ENCODE measurements around the gene PITPNB.

The PITPNB gene

DNA sequence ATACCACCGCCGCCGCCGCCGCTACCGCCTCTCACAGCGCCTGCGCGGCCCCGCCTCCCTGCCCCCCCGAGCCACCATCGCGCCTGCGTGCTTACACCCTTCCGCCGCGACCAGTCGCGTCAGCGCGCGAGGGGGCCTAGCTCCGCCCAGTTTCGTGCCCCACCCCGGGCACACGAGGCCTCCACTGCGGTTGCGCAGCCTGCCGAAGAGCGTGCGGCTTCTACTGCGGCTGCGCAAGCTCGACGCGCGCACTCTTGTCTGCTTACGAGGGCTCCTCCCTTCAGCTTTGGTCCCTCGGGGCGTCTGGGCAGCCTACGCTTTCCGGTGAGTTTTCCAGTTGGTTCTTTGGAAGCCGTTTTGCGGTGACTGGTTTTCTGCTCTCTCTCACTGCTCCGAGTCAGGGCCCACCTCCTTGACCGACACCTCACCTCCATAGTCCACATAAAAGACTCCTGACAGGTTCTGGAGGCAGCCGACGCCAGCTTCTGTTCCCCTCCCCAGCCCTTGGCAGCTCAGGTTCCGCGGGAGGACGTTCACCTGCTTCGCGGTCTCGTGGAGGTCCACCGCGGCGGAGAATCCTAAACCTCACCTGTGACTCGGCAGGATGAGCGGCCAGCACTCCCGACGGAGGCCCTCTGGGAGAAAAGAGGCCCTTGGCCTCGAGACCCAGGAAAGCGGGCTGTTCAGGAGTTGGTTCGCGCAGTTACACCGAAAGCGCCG lies at the start of gene PITPNB:
Gene PITPNB, minus strand, starts transcription at position 35 of the 720 bp plus-strand sequence. CDS start 65 bp downstream, outside the sequence.
- Histone ChIP-seq H3K27ac (peak within 1 kb of the TSS; percentile 91 to 100 (median 97)), H3K4me3 (peak within 1 kb of the TSS; percentile 73 to 100 (median 92))

GRCh38 chr22:27966168-27967064 lies 47.4 kb upstream of the PITPNB start:
- Histone ChIP-seq H3K4me3 (no peak overlapping the region), H3K27ac (no peak overlapping the region)

DNA sequence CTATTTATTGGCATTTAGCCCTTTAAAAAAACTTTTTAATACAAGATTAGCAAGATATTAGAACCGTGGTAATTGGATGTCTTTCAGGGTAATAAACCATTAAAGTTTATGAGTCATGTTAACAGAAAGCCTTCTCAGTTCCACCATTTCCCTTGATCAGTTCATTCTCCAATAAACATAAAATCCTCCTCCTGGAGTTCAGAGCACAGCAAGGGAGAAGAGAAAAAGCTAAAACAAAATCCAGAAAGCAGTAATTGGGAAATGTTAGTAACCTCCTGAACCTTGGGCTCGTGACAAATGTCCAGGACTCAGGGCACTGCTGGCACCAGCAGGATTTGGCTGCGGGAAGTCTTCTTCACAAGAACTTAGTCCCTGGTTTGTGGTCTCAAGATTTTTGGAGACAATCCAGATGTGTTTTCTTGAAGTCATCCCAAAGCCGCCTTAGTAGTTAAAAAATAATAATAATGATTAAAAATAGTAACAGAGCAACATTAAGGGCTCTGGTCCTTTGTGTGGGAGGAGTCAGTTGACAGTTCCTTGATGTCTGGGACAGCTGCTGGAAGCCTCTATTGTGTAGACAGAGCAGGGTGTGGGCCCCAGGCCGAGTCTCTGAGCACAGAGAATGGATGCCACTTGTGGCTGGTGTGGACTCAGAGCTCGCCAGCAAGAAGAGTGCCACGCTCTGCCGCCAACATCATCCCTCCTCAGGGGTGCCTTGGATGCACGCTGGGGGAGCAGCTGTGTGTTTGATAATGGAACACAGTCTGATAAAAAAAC lies 43.4 kb upstream of the PITPNB start:
- Histone ChIP-seq H3K27ac (no peak overlapping the region), H3K4me3 (no peak overlapping the region)

DNA sequence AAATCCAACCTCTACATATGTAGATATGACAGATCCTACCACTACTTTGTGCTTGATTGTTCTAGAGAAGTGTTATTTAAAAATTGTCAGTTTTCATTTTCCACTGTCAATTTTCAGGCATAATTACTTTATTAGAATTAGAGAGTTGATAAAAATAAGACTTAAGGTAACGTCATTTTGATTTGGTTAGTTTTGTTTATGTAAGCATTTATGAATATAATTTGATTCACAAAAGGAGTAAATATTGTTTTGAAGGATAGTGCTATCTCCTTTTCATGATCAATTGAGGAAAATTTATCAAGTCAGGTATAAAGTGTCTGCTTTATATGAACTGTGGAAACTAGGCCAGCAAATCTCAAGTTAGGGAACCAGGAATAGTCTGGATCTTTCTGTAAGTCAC lies 42.6 kb upstream of the PITPNB start:
- H3K4me3 ChIP-seq: no peak overlapping the region
- no peak overlapping the region for H3K27ac ChIP-seq

DNA sequence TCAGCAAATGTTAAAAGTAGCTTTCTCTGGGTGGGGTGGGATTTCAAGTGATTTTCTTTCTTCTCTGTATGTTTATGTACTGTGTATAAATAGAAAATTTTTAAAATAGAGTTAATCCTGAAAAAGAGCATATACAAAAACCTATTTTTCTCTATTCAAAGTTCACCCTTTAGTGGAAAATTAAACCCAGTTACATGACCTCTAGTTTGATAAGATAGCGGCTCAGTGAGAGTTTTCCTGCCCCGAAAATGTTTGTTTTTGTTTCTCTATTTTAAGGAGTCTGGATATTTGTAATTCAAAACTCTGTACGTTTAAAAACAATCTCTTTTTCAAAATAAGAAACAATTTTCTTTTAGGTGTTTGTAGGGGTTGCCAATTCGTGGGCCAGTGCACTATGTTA lies 42.1 kb upstream of the PITPNB start:
- H3K4me3 ChIP-seq: no peak overlapping the region
- no peak overlapping the region for H3K27ac ChIP-seq

GRCh38 chr22:27959335-27960090 lies 40.5 kb upstream of the PITPNB start:
- Histone ChIP-seq H3K27ac (no peak overlapping the region), H3K4me3 (no peak overlapping the region)

DNA sequence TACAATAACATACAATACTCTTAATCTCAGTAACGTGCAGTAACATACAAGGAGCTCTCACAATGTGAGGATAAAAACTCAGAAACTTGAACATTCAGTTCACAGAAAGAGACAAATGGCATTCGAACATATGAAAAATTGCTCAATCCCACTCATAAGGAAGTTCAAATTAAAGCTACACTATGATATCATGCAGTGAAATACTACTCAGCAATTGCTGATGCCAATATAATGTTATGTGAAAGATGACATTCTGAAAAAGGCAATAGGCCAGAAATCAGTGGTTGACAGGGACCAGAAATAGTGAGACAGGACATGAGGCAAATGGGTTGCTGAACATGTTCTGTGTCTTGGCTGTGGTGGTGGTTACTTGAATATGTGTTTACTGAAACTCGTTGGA lies 33.7 kb upstream of the PITPNB start:
- Histone ChIP-seq H3K4me3 (no peak overlapping the region), H3K27ac (no peak overlapping the region)

DNA sequence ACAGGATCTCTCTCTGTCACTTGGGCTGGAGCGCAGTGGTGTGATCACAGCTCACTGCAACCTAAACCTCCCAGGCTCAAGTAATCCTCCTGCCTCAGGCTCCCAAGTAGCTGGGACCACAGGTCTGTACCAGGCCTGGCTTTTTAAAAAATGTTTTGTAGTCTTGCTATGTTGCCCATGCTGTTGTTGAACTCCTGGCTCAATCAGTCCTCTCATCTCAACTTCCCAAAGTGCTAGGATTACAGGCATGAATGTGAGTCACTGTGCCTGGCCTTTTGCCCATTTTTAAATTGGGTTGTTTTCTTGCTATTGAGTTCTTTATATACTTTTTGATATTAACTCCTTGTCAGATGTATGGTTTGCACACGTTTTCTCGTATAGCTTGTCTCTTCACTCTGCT lies 33.0 kb upstream of the PITPNB start:
- Histone ChIP-seq H3K27ac (no peak overlapping the region), H3K4me3 (no peak overlapping the region)

- Histone ChIP-seq H3K27ac (no peak overlapping the region), H3K4me3 (no peak overlapping the region)
Observed at GRCh38 chr22:27949421-27949820, 30.4 kb upstream of the PITPNB start.

DNA sequence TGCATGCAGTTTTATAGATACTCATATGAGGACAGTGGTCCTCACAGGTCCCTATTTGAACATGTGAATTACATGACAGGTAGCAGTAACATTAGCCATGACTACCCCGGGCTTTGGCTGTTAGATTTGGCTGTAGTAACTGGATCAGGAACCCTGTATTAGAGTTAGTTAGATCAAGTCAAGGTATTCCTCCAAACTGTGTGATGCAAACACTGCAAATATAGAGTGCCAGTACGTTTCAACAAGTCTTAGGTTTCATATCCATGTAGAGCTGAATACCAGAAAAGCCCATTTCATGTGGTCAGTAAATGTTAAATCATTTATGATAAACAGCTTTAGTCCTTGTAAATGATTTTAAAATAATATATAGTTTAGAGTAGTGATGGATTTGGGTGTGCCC lies 29.5 kb upstream of the PITPNB start:
- Histone ChIP-seq H3K27ac (no peak overlapping the region), H3K4me3 (no peak overlapping the region)

DNA sequence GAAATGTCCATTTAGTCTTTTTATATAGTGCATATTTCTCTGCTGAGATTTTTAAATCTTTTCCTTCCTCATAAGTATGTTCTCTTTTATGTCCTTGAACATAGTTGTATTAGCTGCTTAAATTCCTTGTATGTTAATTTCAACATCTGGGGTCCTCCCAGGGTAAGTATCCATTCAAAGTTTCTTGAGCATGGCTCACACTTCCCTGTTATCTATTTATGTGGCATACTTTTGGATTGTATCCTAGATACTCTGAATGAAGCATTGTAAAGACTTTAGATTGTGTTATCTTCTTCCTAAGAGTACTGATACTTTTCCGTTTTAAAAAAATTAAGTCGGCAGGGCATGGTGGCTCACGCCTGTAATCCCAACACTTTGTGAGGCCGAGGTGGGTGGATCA lies 28.4 kb upstream of the PITPNB start:
- Histone ChIP-seq H3K27ac (no peak overlapping the region), H3K4me3 (no peak overlapping the region)

DNA sequence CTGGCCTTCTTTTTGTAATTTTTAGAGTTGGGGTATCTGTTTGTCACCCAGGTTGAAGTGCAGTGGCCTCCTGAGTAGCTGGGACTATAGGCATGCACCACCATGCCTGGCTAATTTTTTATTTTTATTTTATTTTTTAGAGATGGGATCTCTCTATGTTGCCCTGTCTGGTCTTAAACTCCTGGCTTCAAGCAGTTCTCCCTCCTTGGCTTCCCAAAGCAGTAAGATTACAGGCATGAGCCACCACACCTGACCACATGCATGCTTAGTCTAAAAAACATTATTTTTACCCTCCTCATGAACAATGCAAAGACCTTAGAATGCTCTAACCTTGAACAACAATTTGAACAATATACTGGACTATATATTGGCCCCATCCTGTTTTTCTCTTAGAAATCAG lies 22.1 kb upstream of the PITPNB start:
- Histone ChIP-seq H3K4me3 (no peak overlapping the region), H3K27ac (no peak overlapping the region)

DNA sequence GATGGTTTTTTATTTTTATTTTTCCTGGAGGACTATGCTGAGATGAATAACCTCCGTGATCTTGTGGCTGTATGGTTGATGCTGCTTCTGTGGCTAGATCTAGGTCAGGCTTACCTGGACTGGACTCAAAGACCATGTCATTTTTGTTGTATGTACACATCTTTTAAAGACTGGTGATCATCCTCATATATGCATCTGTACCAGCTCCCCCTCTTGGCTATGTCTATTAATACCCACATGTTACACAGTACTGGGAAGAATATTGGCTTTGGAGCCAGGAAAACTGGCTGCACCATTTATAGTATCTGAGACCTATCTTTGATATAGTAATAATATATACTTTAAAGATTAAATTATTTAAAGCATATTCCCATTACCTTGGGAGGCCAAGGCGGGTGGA lies 18.4 kb upstream of the PITPNB start:
- H3K27ac ChIP-seq: no peak overlapping the region

DNA sequence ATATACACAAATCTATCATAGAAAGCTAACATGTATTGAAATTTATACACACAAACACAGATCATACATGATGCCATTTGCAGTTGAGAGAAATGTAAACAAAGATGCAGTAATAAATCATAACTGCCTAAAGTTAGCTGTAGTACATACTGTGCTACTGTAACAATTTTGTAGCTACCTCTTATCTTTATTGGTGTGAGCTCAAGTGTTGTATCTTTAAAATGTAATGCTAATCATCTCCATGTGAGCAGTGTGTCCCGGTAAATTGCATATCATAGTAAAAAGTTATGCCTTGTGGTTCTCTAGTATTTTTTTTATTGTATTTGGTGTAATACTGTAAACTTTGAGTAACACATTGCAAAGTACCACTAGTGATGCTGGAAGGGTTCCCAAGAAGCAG lies 16.8 kb upstream of the PITPNB start:
- Histone ChIP-seq H3K4me3 (no peak overlapping the region), H3K27ac (no peak overlapping the region)

More for the DNA sequence above, 18.4 kb upstream of the PITPNB start:
- no peak overlapping the region for H3K4me3 ChIP-seq

DNA sequence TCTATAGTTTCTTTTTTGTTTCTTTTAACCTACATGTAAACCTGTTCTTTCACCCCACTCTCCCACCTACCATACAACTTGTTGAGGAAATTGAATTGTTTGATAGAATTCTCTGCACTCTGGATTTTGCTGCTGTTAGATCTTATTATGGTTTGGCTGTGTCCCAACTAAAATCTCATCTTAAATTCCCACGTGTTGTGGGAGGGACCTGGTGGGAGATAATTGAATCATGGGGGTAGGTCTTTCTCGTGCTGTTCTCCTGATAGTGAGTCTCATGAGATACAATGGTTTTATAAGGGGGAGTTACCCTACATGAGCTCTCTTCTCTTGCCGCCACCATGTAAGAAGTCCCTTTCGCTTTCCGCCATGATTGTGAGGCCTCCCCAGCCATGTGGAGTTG lies 15.0 kb upstream of the PITPNB start:
- Histone ChIP-seq H3K4me3 (no peak overlapping the region), H3K27ac (no peak overlapping the region)

- H3K4me3 ChIP-seq: no peak overlapping the region
Observed at GRCh38 chr22:27933186-27933983, 14.3 kb upstream of the PITPNB start.

DNA sequence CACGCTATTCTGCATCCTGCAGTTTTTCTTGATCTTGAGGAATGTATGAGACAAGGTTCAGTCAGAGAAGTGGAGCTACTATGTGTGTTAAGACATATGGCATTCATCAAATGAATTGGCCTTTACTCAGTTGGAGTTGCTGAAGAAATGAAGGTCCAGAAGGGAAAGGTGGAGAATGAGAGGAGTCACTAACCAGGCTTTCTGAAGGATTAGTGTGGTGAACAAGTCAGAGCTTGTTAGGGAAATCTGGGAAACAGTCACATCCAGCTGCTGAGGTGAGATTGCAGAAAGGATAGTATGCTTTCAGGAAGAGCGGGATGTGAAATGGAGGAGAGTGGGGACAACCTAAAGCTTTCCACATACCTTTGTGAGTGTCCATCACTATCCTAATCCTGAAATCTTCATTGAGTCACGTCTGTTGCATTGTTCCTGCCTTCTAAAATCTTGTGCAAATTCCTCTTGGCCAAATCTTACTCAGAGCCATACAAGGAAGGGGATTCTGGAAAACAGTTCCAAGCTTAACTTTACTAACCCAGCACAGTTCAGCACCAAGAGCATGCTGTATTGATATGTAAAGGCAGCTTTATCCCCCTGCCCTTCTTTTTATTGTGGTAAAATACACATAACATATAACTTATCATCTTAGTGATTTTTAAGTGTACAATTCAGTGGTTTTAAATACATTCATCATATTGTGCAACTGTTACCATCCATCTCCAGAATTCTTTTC lies 11.4 kb upstream of the PITPNB start:
- no peak overlapping the region for H3K27ac ChIP-seq
- no peak overlapping the region for H3K4me3 ChIP-seq

More at GRCh38 chr22:27933186-27933983, 14.3 kb upstream of the PITPNB start:
- H3K27ac ChIP-seq: no peak overlapping the region

DNA sequence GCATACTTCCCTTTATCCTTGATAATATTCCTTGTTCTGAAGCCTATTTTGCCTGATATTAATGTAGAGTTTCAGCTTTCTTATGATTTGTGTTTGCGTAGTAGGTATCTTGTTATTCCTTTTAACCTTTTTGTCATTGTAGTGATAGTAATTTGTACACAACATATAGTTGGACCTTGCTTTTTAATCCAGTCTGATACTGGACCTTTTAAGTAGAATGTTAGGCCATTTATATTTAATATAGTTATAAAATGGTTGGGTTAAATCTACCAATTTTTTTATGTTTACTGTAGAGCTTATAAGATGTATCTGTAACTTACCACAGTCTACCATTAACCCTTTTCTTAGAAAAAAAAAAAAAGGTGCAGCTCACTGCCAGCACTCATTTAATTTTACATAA lies 8.6 kb upstream of the PITPNB start:
- Histone ChIP-seq H3K4me3 (no peak overlapping the region), H3K27ac (no peak overlapping the region)
